ENCODE data around the gene CAPNS1. TPM values are rescaled to one million over a fixed set of nuclear protein-coding genes. Genes with fewer than 3 reads are reported as not detected.

The CAPNS1 gene
- polyA plus RNA-seq, 2 donors = 919 to 1,019 TPM

- 88 to 91% methylated on average over 9 of the region's 9 CpGs for WGBS, 2 donors
- peaks cover 12 to 33% of the 10 kb centered on the region in 2 donors for H3K36me3 ChIP-seq (ENCODE audit: control insufficient read depth in 2 of 2, insufficient read depth in 2 of 2, low read length in 1 of 2)
- no peak overlapping the region for H3K27ac ChIP-seq (ENCODE audit: low read depth in 2 of 2, low read length in 1 of 2)
- H3K4me3 ChIP-seq (ENCODE audit: low read depth in 1 of 2, low read length in 2 of 2) = no peak overlapping the region
- peaks cover 0 to 6% of the 10 kb centered on the region in 2 donors for H3K4me1 ChIP-seq (ENCODE audit: control insufficient read depth in 2 of 2, insufficient read depth in 2 of 2, low read length in 1 of 2)
- H3K9me3 ChIP-seq (ENCODE audit: control insufficient read depth in 2 of 2, insufficient read depth in 1 of 2, low read depth in 1 of 2, low read length in 1 of 2) = no peaks in the 10 kb centered on the region
- no peaks in the 10 kb centered on the region for H3K27me3 ChIP-seq (ENCODE audit: control insufficient read depth in 1 of 2, insufficient read depth in 2 of 2, low read length in 2 of 2)
Measured at GRCh38 chr19:36142496-36142895, 2.6 kb downstream of the CAPNS1 start.

GRCh38 chr19:36144624-36145023 lies 4.8 kb downstream of the CAPNS1 start:
- no peaks in the 10 kb centered on the region for H3K27me3 ChIP-seq (ENCODE audit: control insufficient read depth in 1 of 2, insufficient read depth in 2 of 2, low read length in 2 of 2)
- H3K27ac ChIP-seq (ENCODE audit: low read depth in 2 of 2, low read length in 1 of 2) = no peak overlapping the region
- 98 to 99% methylated on average over 6 of the region's 6 CpGs for WGBS, 2 donors
- peaks cover 0 to 8% of the 10 kb centered on the region in 2 donors for H3K4me1 ChIP-seq (ENCODE audit: control insufficient read depth in 2 of 2, insufficient read depth in 2 of 2, low read length in 1 of 2)
- no peak overlapping the region for H3K4me3 ChIP-seq (ENCODE audit: low read depth in 1 of 2, low read length in 2 of 2)
- peaks cover 15 to 42% of the 10 kb centered on the region in 2 donors for H3K36me3 ChIP-seq (ENCODE audit: control insufficient read depth in 2 of 2, insufficient read depth in 2 of 2, low read length in 1 of 2)
- H3K9me3 ChIP-seq (ENCODE audit: control insufficient read depth in 2 of 2, insufficient read depth in 1 of 2, low read depth in 1 of 2, low read length in 1 of 2) = no peaks in the 10 kb centered on the region

GRCh38 chr19:36149673-36150406 lies 10.0 kb downstream of the CAPNS1 start:
- peak overlapping the region in 1 of 2 donors; percentile 1 for H3K4me3 ChIP-seq (ENCODE audit: low read depth in 1 of 2, low read length in 2 of 2)
- H3K4me1 ChIP-seq (ENCODE audit: control insufficient read depth in 2 of 2, insufficient read depth in 2 of 2, low read length in 1 of 2) = peaks cover 2 to 10% of the 10 kb centered on the region in 2 donors
- H3K27ac ChIP-seq (ENCODE audit: low read depth in 2 of 2, low read length in 1 of 2) = peak overlapping the region; percentile 81 to 98
- H3K36me3 ChIP-seq (ENCODE audit: control insufficient read depth in 2 of 2, insufficient read depth in 2 of 2, low read length in 1 of 2) = peaks cover 9 to 41% of the 10 kb centered on the region in 2 donors
- 43 to 63% methylated on average over 13 of the region's 13 CpGs for WGBS, 2 donors
- no peaks in the 10 kb centered on the region for H3K27me3 ChIP-seq (ENCODE audit: control insufficient read depth in 1 of 2, insufficient read depth in 2 of 2, low read length in 2 of 2)
- H3K9me3 ChIP-seq (ENCODE audit: control insufficient read depth in 2 of 2, insufficient read depth in 1 of 2, low read depth in 1 of 2, low read length in 1 of 2) = no peaks in the 10 kb centered on the region

- no peak overlapping the region for H3K4me3 ChIP-seq (ENCODE audit: low read depth in 1 of 2, low read length in 2 of 2)
- no peaks in the 10 kb centered on the region for H3K27me3 ChIP-seq (ENCODE audit: control insufficient read depth in 1 of 2, insufficient read depth in 2 of 2, low read length in 2 of 2)
- 52 to 54% methylated on average over 5 of the region's 5 CpGs for WGBS, 2 donors
- H3K36me3 ChIP-seq (ENCODE audit: control insufficient read depth in 2 of 2, insufficient read depth in 2 of 2, low read length in 1 of 2) = peaks cover 9 to 39% of the 10 kb centered on the region in 2 donors
- peak overlapping the region; percentile 81 to 98 for H3K27ac ChIP-seq (ENCODE audit: low read depth in 2 of 2, low read length in 1 of 2)
- H3K9me3 ChIP-seq (ENCODE audit: control insufficient read depth in 2 of 2, insufficient read depth in 1 of 2, low read depth in 1 of 2, low read length in 1 of 2) = no peaks in the 10 kb centered on the region
- H3K4me1 ChIP-seq (ENCODE audit: control insufficient read depth in 2 of 2, insufficient read depth in 2 of 2, low read length in 1 of 2) = peaks cover 2 to 10% of the 10 kb centered on the region in 2 donors
Measured at GRCh38 chr19:36150586-36150985, 10.7 kb downstream of the CAPNS1 start.

- H3K4me1 ChIP-seq (ENCODE audit: control insufficient read depth in 2 of 2, insufficient read depth in 2 of 2, low read length in 1 of 2) = peaks cover 2 to 10% of the 10 kb centered on the region in 2 donors
- H3K27ac ChIP-seq (ENCODE audit: low read depth in 2 of 2, low read length in 1 of 2) = peak overlapping the region; percentile 81 to 98
- peaks cover 3 to 31% of the 10 kb centered on the region in 2 donors for H3K36me3 ChIP-seq (ENCODE audit: control insufficient read depth in 2 of 2, insufficient read depth in 2 of 2, low read length in 1 of 2)
- 56 to 64% methylated on average over 45 to 47 of the region's 47 CpGs for WGBS, 2 donors
- peak overlapping the region; percentile 41 to 45 for H3K4me3 ChIP-seq (ENCODE audit: low read depth in 1 of 2, low read length in 2 of 2)
- no peaks in the 10 kb centered on the region for H3K9me3 ChIP-seq (ENCODE audit: control insufficient read depth in 2 of 2, insufficient read depth in 1 of 2, low read depth in 1 of 2, low read length in 1 of 2)
- H3K27me3 ChIP-seq (ENCODE audit: control insufficient read depth in 1 of 2, insufficient read depth in 2 of 2, low read length in 2 of 2) = no peaks in the 10 kb centered on the region
Measured at GRCh38 chr19:36151144-36152018, 11.5 kb downstream of the CAPNS1 start.

GRCh38 chr19:36152019-36152351 lies 12.1 kb downstream of the CAPNS1 start:
- Histone ChIP-seq H3K9me3 (ENCODE audit: control insufficient read depth in 2 of 2, insufficient read depth in 1 of 2, low read depth in 1 of 2, low read length in 1 of 2) (no peaks in the 10 kb centered on the region), H3K4me1 (ENCODE audit: control insufficient read depth in 2 of 2, insufficient read depth in 2 of 2, low read length in 1 of 2) (peaks cover 2 to 10% of the 10 kb centered on the region in 2 donors), H3K27me3 (ENCODE audit: control insufficient read depth in 1 of 2, insufficient read depth in 2 of 2, low read length in 2 of 2) (no peaks in the 10 kb centered on the region), H3K4me3 (ENCODE audit: low read depth in 1 of 2, low read length in 2 of 2) (peak overlapping the region; percentile 41 to 45), H3K36me3 (ENCODE audit: control insufficient read depth in 2 of 2, insufficient read depth in 2 of 2, low read length in 1 of 2) (peaks cover 3 to 25% of the 10 kb centered on the region in 2 donors), H3K27ac (ENCODE audit: low read depth in 2 of 2, low read length in 1 of 2) (peak overlapping the region; percentile 81 to 98)
- WGBS, 2 donors = 54 to 69% methylated on average over 16 of the region's 16 CpGs

- Histone ChIP-seq H3K27me3 (ENCODE audit: control insufficient read depth in 1 of 2, insufficient read depth in 2 of 2, low read length in 2 of 2) (no peaks in the 10 kb centered on the region), H3K36me3 (ENCODE audit: control insufficient read depth in 2 of 2, insufficient read depth in 2 of 2, low read length in 1 of 2) (peaks cover 3 to 22% of the 10 kb centered on the region in 2 donors), H3K9me3 (ENCODE audit: control insufficient read depth in 2 of 2, insufficient read depth in 1 of 2, low read depth in 1 of 2, low read length in 1 of 2) (no peaks in the 10 kb centered on the region), H3K4me3 (ENCODE audit: low read depth in 1 of 2, low read length in 2 of 2) (peak within 1 kb of the TSS; percentile 41 to 45), H3K4me1 (ENCODE audit: control insufficient read depth in 2 of 2, insufficient read depth in 2 of 2, low read length in 1 of 2) (peaks cover 2 to 10% of the 10 kb centered on the region in 2 donors), H3K27ac (ENCODE audit: low read depth in 2 of 2, low read length in 1 of 2) (peak within 1 kb of the TSS; percentile 81 to 98)
- WGBS, 2 donors = 56 to 61% methylated on average over 39 to 40 of the region's 40 CpGs
Measured at GRCh38 chr19:36152352-36153091, 12.7 kb downstream of the CAPNS1 start, which contains the start of gene COX7A1. Gene COX7A1 (minus strand): TSS chr19:36152447. CDS start chr19:36152407, 40 bp downstream.

- Histone ChIP-seq H3K36me3 (ENCODE audit: control insufficient read depth in 2 of 2, insufficient read depth in 2 of 2, low read length in 1 of 2) (peaks cover 3 to 19% of the 10 kb centered on the region in 2 donors), H3K4me1 (ENCODE audit: control insufficient read depth in 2 of 2, insufficient read depth in 2 of 2, low read length in 1 of 2) (peaks cover 2 to 10% of the 10 kb centered on the region in 2 donors), H3K27ac (ENCODE audit: low read depth in 2 of 2, low read length in 1 of 2) (peak overlapping the region; percentile 81 to 83), H3K27me3 (ENCODE audit: control insufficient read depth in 1 of 2, insufficient read depth in 2 of 2, low read length in 2 of 2) (no peaks in the 10 kb centered on the region), H3K9me3 (ENCODE audit: control insufficient read depth in 2 of 2, insufficient read depth in 1 of 2, low read depth in 1 of 2, low read length in 1 of 2) (no peaks in the 10 kb centered on the region), H3K4me3 (ENCODE audit: low read depth in 1 of 2, low read length in 2 of 2) (no peak overlapping the region)
- 90 to 95% methylated on average over 10 of the region's 10 CpGs for WGBS, 2 donors
Measured at GRCh38 chr19:36153126-36153525, 13.3 kb downstream of the CAPNS1 start.

Measured in esophagus (tissue), 2 donors.